ENCODE results near the gene CA5A.

The CA5A gene

GRCh38 chr16:87964049-87964659 lies 27.8 kb upstream of the CA5A start:
- Histone ChIP-seq H3K27me3 (ENCODE audit: control insufficient read depth, insufficient read depth, low read length, poor library complexity, severe bottlenecking) (no peaks in the 10 kb centered on the region), H3K4me3 (ENCODE audit: insufficient read depth, low read depth, low read length) (no peak overlapping the region), H3K27ac (ENCODE audit: insufficient read depth, low read depth, low read length, poor library complexity, severe bottlenecking) (no peak overlapping the region), H3K36me3 (ENCODE audit: control insufficient read depth, insufficient read depth, low read length) (no peaks in the 10 kb centered on the region), H3K9me3 (ENCODE audit: control insufficient read depth, low read length) (no peaks in the 10 kb centered on the region), H3K4me1 (ENCODE audit: control insufficient read depth, insufficient read depth, low read length) (no peaks in the 10 kb centered on the region)
- WGBS, 2 experiments = 85 to 86% methylated on average over 19 of the region's 19 CpGs

GRCh38 chr16:87963400-87963799 lies 27.1 kb upstream of the CA5A start:
- H3K27ac ChIP-seq (ENCODE audit: insufficient read depth, low read depth, low read length, poor library complexity, severe bottlenecking) = no peak overlapping the region

GRCh38 chr16:87961623-87962022 lies 25.3 kb upstream of the CA5A start:
- Histone ChIP-seq H3K9me3 (ENCODE audit: control insufficient read depth, low read length) (no peaks in the 10 kb centered on the region), H3K27me3 (ENCODE audit: control insufficient read depth, insufficient read depth, low read length, poor library complexity, severe bottlenecking) (no peaks in the 10 kb centered on the region), H3K4me1 (ENCODE audit: control insufficient read depth, insufficient read depth, low read length) (peaks cover 2% of the 10 kb centered on the region), H3K4me3 (ENCODE audit: insufficient read depth, low read depth, low read length) (no peak overlapping the region), H3K36me3 (ENCODE audit: control insufficient read depth, insufficient read depth, low read length) (no peaks in the 10 kb centered on the region), H3K27ac (ENCODE audit: insufficient read depth, low read depth, low read length, poor library complexity, severe bottlenecking) (no peak overlapping the region)
- 92 to 93% methylated on average over 4 of the region's 4 CpGs for WGBS, 2 experiments

More at GRCh38 chr16:87963400-87963799, 27.1 kb upstream of the CA5A start:
- Histone ChIP-seq H3K4me3 (ENCODE audit: insufficient read depth, low read depth, low read length) (no peak overlapping the region), H3K9me3 (ENCODE audit: control insufficient read depth, low read length) (no peaks in the 10 kb centered on the region), H3K4me1 (ENCODE audit: control insufficient read depth, insufficient read depth, low read length) (no peaks in the 10 kb centered on the region), H3K36me3 (ENCODE audit: control insufficient read depth, insufficient read depth, low read length) (no peaks in the 10 kb centered on the region), H3K27me3 (ENCODE audit: control insufficient read depth, insufficient read depth, low read length, poor library complexity, severe bottlenecking) (no peaks in the 10 kb centered on the region)
- 93 to 95% methylated on average over 9 of the region's 9 CpGs for WGBS, 2 experiments

- Histone ChIP-seq H3K4me1 (ENCODE audit: control insufficient read depth, insufficient read depth, low read length) (peaks cover 9% of the 10 kb centered on the region), H3K4me3 (ENCODE audit: insufficient read depth, low read depth, low read length) (no peak overlapping the region), H3K36me3 (ENCODE audit: control insufficient read depth, insufficient read depth, low read length) (no peaks in the 10 kb centered on the region), H3K27ac (ENCODE audit: insufficient read depth, low read depth, low read length, poor library complexity, severe bottlenecking) (no peak overlapping the region), H3K9me3 (ENCODE audit: control insufficient read depth, low read length) (no peaks in the 10 kb centered on the region), H3K27me3 (ENCODE audit: control insufficient read depth, insufficient read depth, low read length, poor library complexity, severe bottlenecking) (no peaks in the 10 kb centered on the region)
- 97% methylated on average over 8 of the region's 8 CpGs for WGBS, 2 experiments
Observed at GRCh38 chr16:87960852-87961251, 24.5 kb upstream of the CA5A start.

- Histone ChIP-seq H3K4me1 (ENCODE audit: control insufficient read depth, insufficient read depth, low read length) (peaks cover 13% of the 10 kb centered on the region), H3K9me3 (ENCODE audit: control insufficient read depth, low read length) (no peaks in the 10 kb centered on the region)
- 92 to 98% methylated on average over 4 to 5 of the region's 5 CpGs for WGBS, 2 experiments
Observed at GRCh38 chr16:87960296-87960695, 24.0 kb upstream of the CA5A start.

GRCh38 chr16:87959391-87959990 lies 23.2 kb upstream of the CA5A start:
- H3K36me3 ChIP-seq (ENCODE audit: control insufficient read depth, insufficient read depth, low read length) = no peaks in the 10 kb centered on the region
- WGBS, 2 experiments = 92 to 93% methylated on average over 23 of the region's 23 CpGs
- H3K4me3 ChIP-seq (ENCODE audit: insufficient read depth, low read depth, low read length) = no peak overlapping the region
- no peaks in the 10 kb centered on the region for H3K27me3 ChIP-seq (ENCODE audit: control insufficient read depth, insufficient read depth, low read length, poor library complexity, severe bottlenecking)
- peaks cover 13% of the 10 kb centered on the region for H3K4me1 ChIP-seq (ENCODE audit: control insufficient read depth, insufficient read depth, low read length)
- H3K27ac ChIP-seq (ENCODE audit: insufficient read depth, low read depth, low read length, poor library complexity, severe bottlenecking) = no peak overlapping the region
- no peaks in the 10 kb centered on the region for H3K9me3 ChIP-seq (ENCODE audit: control insufficient read depth, low read length)

More at GRCh38 chr16:87960296-87960695, 24.0 kb upstream of the CA5A start:
- Histone ChIP-seq H3K36me3 (ENCODE audit: control insufficient read depth, insufficient read depth, low read length) (no peaks in the 10 kb centered on the region), H3K4me3 (ENCODE audit: insufficient read depth, low read depth, low read length) (no peak overlapping the region), H3K27ac (ENCODE audit: insufficient read depth, low read depth, low read length, poor library complexity, severe bottlenecking) (no peak overlapping the region), H3K27me3 (ENCODE audit: control insufficient read depth, insufficient read depth, low read length, poor library complexity, severe bottlenecking) (no peaks in the 10 kb centered on the region)

- 96% methylated on average over 9 of the region's 9 CpGs for WGBS, 2 experiments
- Histone ChIP-seq H3K27me3 (ENCODE audit: control insufficient read depth, insufficient read depth, low read length, poor library complexity, severe bottlenecking) (no peaks in the 10 kb centered on the region), H3K9me3 (ENCODE audit: control insufficient read depth, low read length) (no peaks in the 10 kb centered on the region)
Observed at GRCh38 chr16:87958632-87959031, 22.3 kb upstream of the CA5A start.

GRCh38 chr16:87957296-87958094 lies 21.2 kb upstream of the CA5A start:
- Histone ChIP-seq H3K27ac (ENCODE audit: insufficient read depth, low read depth, low read length, poor library complexity, severe bottlenecking) (no peak overlapping the region), H3K4me3 (ENCODE audit: insufficient read depth, low read depth, low read length) (no peak overlapping the region), H3K9me3 (ENCODE audit: control insufficient read depth, low read length) (no peaks in the 10 kb centered on the region), H3K27me3 (ENCODE audit: control insufficient read depth, insufficient read depth, low read length, poor library complexity, severe bottlenecking) (no peaks in the 10 kb centered on the region), H3K36me3 (ENCODE audit: control insufficient read depth, insufficient read depth, low read length) (no peaks in the 10 kb centered on the region), H3K4me1 (ENCODE audit: control insufficient read depth, insufficient read depth, low read length) (peaks cover 15% of the 10 kb centered on the region)
- WGBS, 2 experiments = 96% methylated on average over 34 of the region's 34 CpGs

More at GRCh38 chr16:87958632-87959031, 22.3 kb upstream of the CA5A start:
- Histone ChIP-seq H3K4me3 (ENCODE audit: insufficient read depth, low read depth, low read length) (no peak overlapping the region), H3K4me1 (ENCODE audit: control insufficient read depth, insufficient read depth, low read length) (peaks cover 13% of the 10 kb centered on the region), H3K36me3 (ENCODE audit: control insufficient read depth, insufficient read depth, low read length) (no peaks in the 10 kb centered on the region), H3K27ac (ENCODE audit: insufficient read depth, low read depth, low read length, poor library complexity, severe bottlenecking) (no peak overlapping the region)

- Histone ChIP-seq H3K27ac (ENCODE audit: insufficient read depth, low read depth, low read length, poor library complexity, severe bottlenecking) (no peak overlapping the region), H3K36me3 (ENCODE audit: control insufficient read depth, insufficient read depth, low read length) (no peaks in the 10 kb centered on the region), H3K27me3 (ENCODE audit: control insufficient read depth, insufficient read depth, low read length, poor library complexity, severe bottlenecking) (no peaks in the 10 kb centered on the region), H3K9me3 (ENCODE audit: control insufficient read depth, low read length) (no peaks in the 10 kb centered on the region), H3K4me1 (ENCODE audit: control insufficient read depth, insufficient read depth, low read length) (peaks cover 17% of the 10 kb centered on the region), H3K4me3 (ENCODE audit: insufficient read depth, low read depth, low read length) (no peak overlapping the region)
- WGBS, 2 experiments = 80 to 84% methylated on average over 30 of the region's 30 CpGs
Observed at GRCh38 chr16:87956365-87957231, 20.3 kb upstream of the CA5A start.

GRCh38 chr16:87956098-87956364 lies 19.7 kb upstream of the CA5A start:
- 91 to 96% methylated on average over 3 of the region's 3 CpGs for WGBS, 2 experiments
- Histone ChIP-seq H3K9me3 (ENCODE audit: control insufficient read depth, low read length) (no peaks in the 10 kb centered on the region), H3K27me3 (ENCODE audit: control insufficient read depth, insufficient read depth, low read length, poor library complexity, severe bottlenecking) (no peaks in the 10 kb centered on the region), H3K27ac (ENCODE audit: insufficient read depth, low read depth, low read length, poor library complexity, severe bottlenecking) (no peak overlapping the region), H3K36me3 (ENCODE audit: control insufficient read depth, insufficient read depth, low read length) (no peaks in the 10 kb centered on the region), H3K4me3 (ENCODE audit: insufficient read depth, low read depth, low read length) (no peak overlapping the region), H3K4me1 (ENCODE audit: control insufficient read depth, insufficient read depth, low read length) (peaks cover 17% of the 10 kb centered on the region)
